Inferior parietal cortex (tissue), 1 donor: ENCODE measurements around the gene KRTAP12-3.

Source experiments
- DNase-seq: peaks from one replicate; pipeline ENCODE4 v3.0.0-alpha.2; 2016; ENCODE audit errors: extremely low spot score

Gene KRTAP12-3

GRCh38 chr21:44702111-44702972, 44.6 kb downstream of the KRTAP12-3 start:
- DNase-seq = no peak

- DNase-seq = no peak
These were observed 45.4 kb downstream of the KRTAP12-3 start for GRCh38 chr21:44702973-44703730.

- DNase-seq = no peak
These were observed 46.3 kb downstream of the KRTAP12-3 start for GRCh38 chr21:44703731-44704635.

- DNase-seq = no peak
These were observed 46.9 kb downstream of the KRTAP12-3 start for GRCh38 chr21:44704636-44705001.

GRCh38 chr21:44706026-44706705, 48.4 kb downstream of the KRTAP12-3 start:
- no peak for DNase-seq

- no peak for DNase-seq
These were observed 49.2 kb downstream of the KRTAP12-3 start for GRCh38 chr21:44706706-44707581.
